DND-41 (cell line): ENCODE data around the gene HGS.

Experiments
- EZH2 ChIP-seq: IDR thresholded peaks from 3 replicates; pipeline ENCODE4 v1.6.1; 2012; ENCODE audit warnings: borderline replicate concordance, low read depth, mild to moderate bottlenecking, moderate library complexity, low read length, inconsistent platforms; ENCODE audit not compliant: severe bottlenecking
- TF ChIP-seq, protein P1 (sequence below): IDR thresholded peaks from 2 replicates; pipeline ENCODE4 v1.5.1; 2012; ENCODE audit warnings: borderline replicate concordance, low read length, moderate library complexity, mild to moderate bottlenecking; ENCODE audit not compliant: poor library complexity, severe bottlenecking; ENCODE audit errors: extremely low read depth

DNA sequence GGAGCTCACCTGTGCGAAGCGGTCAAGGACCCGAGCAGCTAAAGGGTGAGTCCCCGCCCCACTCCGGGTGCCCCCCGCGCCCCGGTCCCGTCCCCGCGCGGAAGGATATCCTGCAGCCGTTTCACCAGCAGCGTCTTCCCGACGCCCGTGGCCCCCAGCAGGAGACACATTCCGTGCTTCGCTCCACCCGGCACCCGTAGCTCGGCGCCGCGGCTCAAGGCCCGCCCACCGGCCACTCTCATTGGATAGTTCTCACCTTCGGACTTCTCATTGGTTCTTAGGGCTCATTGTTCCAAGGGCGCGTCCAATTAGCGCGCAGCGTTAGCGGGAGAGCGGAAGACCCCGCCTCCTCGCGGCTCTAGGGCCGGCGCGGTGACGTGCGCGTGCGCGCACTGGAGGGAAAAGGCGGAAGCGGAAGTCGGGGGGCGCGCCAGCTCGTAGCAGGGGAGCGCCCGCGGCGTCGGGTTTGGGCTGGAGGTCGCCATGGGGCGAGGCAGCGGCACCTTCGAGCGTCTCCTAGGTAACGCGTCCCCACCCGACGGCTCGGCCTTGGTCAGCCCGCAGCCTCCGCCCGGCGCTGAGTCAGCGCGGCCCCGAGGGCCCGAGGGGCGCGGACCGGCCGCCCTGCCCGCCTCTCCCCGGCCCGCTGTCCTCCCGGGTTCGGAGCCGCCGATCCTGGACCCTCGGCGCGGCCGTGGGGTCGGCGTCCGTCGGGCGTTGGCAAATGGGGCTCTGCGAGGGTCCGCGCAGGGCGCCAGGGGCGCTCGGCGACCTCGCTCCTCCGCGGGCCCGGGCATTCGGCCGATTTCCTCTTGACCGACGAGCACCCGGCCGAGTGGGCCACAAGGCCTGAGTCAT, at the start of gene HGS, which contains the start of gene ARL16:
- TF ChIP-seq, protein P1, sequence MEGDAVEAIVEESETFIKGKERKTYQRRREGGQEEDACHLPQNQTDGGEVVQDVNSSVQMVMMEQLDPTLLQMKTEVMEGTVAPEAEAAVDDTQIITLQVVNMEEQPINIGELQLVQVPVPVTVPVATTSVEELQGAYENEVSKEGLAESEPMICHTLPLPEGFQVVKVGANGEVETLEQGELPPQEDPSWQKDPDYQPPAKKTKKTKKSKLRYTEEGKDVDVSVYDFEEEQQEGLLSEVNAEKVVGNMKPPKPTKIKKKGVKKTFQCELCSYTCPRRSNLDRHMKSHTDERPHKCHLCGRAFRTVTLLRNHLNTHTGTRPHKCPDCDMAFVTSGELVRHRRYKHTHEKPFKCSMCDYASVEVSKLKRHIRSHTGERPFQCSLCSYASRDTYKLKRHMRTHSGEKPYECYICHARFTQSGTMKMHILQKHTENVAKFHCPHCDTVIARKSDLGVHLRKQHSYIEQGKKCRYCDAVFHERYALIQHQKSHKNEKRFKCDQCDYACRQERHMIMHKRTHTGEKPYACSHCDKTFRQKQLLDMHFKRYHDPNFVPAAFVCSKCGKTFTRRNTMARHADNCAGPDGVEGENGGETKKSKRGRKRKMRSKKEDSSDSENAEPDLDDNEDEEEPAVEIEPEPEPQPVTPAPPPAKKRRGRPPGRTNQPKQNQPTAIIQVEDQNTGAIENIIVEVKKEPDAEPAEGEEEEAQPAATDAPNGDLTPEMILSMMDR: peak; percentile 10
- TF ChIP-seq EZH2: no peak
